C4-2B (cell line): ENCODE measurements around the gene SEMA6A.

Experiments used
- CTCF ChIP-seq: fragments of 450-650 bp; conservative IDR thresholded peaks from 2 replicates; pipeline ENCODE4 v1.5.1; 2017; ENCODE audit warnings: mild to moderate bottlenecking
- ZFX ChIP-seq: fragments of 450-650 bp; IDR thresholded peaks from 2 replicates; pipeline ENCODE4 v1.6.1; 2017

- no peak for TF ChIP-seq CTCF
- TF ChIP-seq ZFX: no peak
Observed at GRCh38 chr5:116502616-116503015, 72.0 kb downstream of the SEMA6A start.
